Measurements from ENCODE around the gene STT3B. TPM values are rescaled to one million over a fixed set of nuclear protein-coding genes. Genes with fewer than 3 reads are reported as not detected.
A peak's percentile ranks its signal among the peaks of the same experiment; 100 is the strongest.

The STT3B gene
- total and polyA plus RNA-seq, 3 experiments from 2014 or later: 107 to 137 (median 116) TPM

- CTCF ChIA-PET: no interaction called here
- Histone ChIP-seq H3K27ac (ENCODE audit: low read depth, low read length) (no peak overlapping the region), H3K4me1 (ENCODE audit: insufficient read depth, low read length) (peaks cover 81% of the 10 kb centered on the region), H3K36me3 (ENCODE audit: insufficient read depth, low read length) (no peaks in the 10 kb centered on the region), H3K9me3 (ENCODE audit: low read length) (no peaks in the 10 kb centered on the region), H3K4me3 (ENCODE audit: low read length) (no peak overlapping the region), H3K27me3 (ENCODE audit: insufficient read depth, low read length, poor library complexity, severe bottlenecking) (no peaks in the 10 kb centered on the region)
- Mint-ChIP-seq H3K4me3 (peak overlapping the region in 1 of 7 donors; percentile 6), H3K27ac (no peak overlapping the region), H3K4me1 (peaks cover 41 to 52% (median 47%) of the 10 kb centered on the region in 3 donors), H3K36me3 (no peaks in the 10 kb centered on the region), H3K9me3 (no peaks in the 10 kb centered on the region), H3K27me3 (peaks cover 0 to 1% of the 10 kb centered on the region in 2 donors)
- POLR2A ChIA-PET: no interaction called here
- no peak for DNase-seq
Measured at GRCh38 chr3:31571325-31571724, 38.6 kb downstream of the STT3B start.

- Mint-ChIP-seq H3K27ac (no peak overlapping the region), H3K4me1 (peaks cover 34 to 41% (median 36%) of the 10 kb centered on the region in 3 donors), H3K36me3 (peaks cover 0 to 5% (median 1%) of the 10 kb centered on the region in 3 donors), H3K9me3 (no peaks in the 10 kb centered on the region), H3K4me3 (peak overlapping the region in 1 of 7 donors; percentile 42), H3K27me3 (peaks cover 0 to 1% of the 10 kb centered on the region in 2 donors)
- CTCF ChIA-PET: interaction anchor here (1.5 kb wide), 1 partner anchor 22 kb away, joined by 4 read pairs; no protein-coding TSS in a partner anchor
- Histone ChIP-seq H3K27ac (ENCODE audit: low read depth, low read length) (no peak overlapping the region), H3K4me3 (ENCODE audit: low read length) (no peak overlapping the region), H3K9me3 (ENCODE audit: low read length) (no peaks in the 10 kb centered on the region), H3K36me3 (ENCODE audit: insufficient read depth, low read length) (peaks cover under 1% of the 10 kb centered on the region), H3K4me1 (ENCODE audit: insufficient read depth, low read length) (peaks cover 73% of the 10 kb centered on the region), H3K27me3 (ENCODE audit: insufficient read depth, low read length, poor library complexity, severe bottlenecking) (no peaks in the 10 kb centered on the region)
- POLR2A ChIA-PET: no interaction called here
- DNase-seq: no peak
Measured at GRCh38 chr3:31572236-31573004, 39.7 kb downstream of the STT3B start.

- H3K27ac Mint-ChIP-seq: no peak overlapping the region
- H3K9me3 ChIP-seq (ENCODE audit: low read length): no peaks in the 10 kb centered on the region
- DNase-seq: no peak
- peaks cover 31 to 37% (median 34%) of the 10 kb centered on the region in 3 donors for H3K4me1 Mint-ChIP-seq
- no peaks in the 10 kb centered on the region for H3K27me3 ChIP-seq (ENCODE audit: insufficient read depth, low read length, poor library complexity, severe bottlenecking)
- H3K36me3 ChIP-seq (ENCODE audit: insufficient read depth, low read length): peaks cover 8% of the 10 kb centered on the region
- POLR2A ChIA-PET: no interaction called here
- H3K4me3 Mint-ChIP-seq: no peak overlapping the region
- H3K4me3 ChIP-seq (ENCODE audit: low read length): no peak overlapping the region
- CTCF ChIA-PET: interaction anchor here (1.5 kb wide), 1 partner anchor 23 kb away, joined by 4 read pairs; no protein-coding TSS in a partner anchor
- no peak overlapping the region for H3K27ac ChIP-seq (ENCODE audit: low read depth, low read length)
- H3K9me3 Mint-ChIP-seq: no peaks in the 10 kb centered on the region
- peaks cover 0 to 1% of the 10 kb centered on the region in 2 donors for H3K27me3 Mint-ChIP-seq
- peaks cover 0 to 13% (median 3%) of the 10 kb centered on the region in 3 donors for H3K36me3 Mint-ChIP-seq
- H3K4me1 ChIP-seq (ENCODE audit: insufficient read depth, low read length): peaks cover 74% of the 10 kb centered on the region
Measured at GRCh38 chr3:31573036-31573779, 40.5 kb downstream of the STT3B start.

- Mint-ChIP-seq H3K4me3 (peak overlapping the region in 6 of 7 donors; percentile 1 to 76 (median 14)), H3K9me3 (no peaks in the 10 kb centered on the region), H3K4me1 (peaks cover 12 to 34% (median 13%) of the 10 kb centered on the region in 3 donors), H3K27me3 (no peaks in the 10 kb centered on the region), H3K36me3 (peaks cover 0 to 29% (median 10%) of the 10 kb centered on the region in 3 donors), H3K27ac (peak overlapping the region in 4 of 8 donors; percentile 10 to 43 (median 27))
- no peaks in the 10 kb centered on the region for H3K9me3 ChIP-seq (ENCODE audit: low read length)
- DNase-seq: peak in 1 of 5 donors; percentile 7
- POLR2A ChIA-PET: no interaction called here
- H3K27me3 ChIP-seq (ENCODE audit: insufficient read depth, low read length, poor library complexity, severe bottlenecking): no peaks in the 10 kb centered on the region
- H3K4me1 ChIP-seq (ENCODE audit: insufficient read depth, low read length): peaks cover 64% of the 10 kb centered on the region
- no peak overlapping the region for H3K4me3 ChIP-seq (ENCODE audit: low read length)
- H3K36me3 ChIP-seq (ENCODE audit: insufficient read depth, low read length): peaks cover 13% of the 10 kb centered on the region
- H3K27ac ChIP-seq (ENCODE audit: low read depth, low read length): no peak overlapping the region
- CTCF ChIA-PET: no interaction called here
Measured at GRCh38 chr3:31575448-31575847, 42.7 kb downstream of the STT3B start.

GRCh38 chr3:31576521-31576920 is 43.8 kb downstream of the STT3B start:
- DNase-seq: no peak
- POLR2A ChIA-PET: no interaction called here
- Histone ChIP-seq H3K27me3 (ENCODE audit: insufficient read depth, low read length, poor library complexity, severe bottlenecking) (no peaks in the 10 kb centered on the region), H3K36me3 (ENCODE audit: insufficient read depth, low read length) (peaks cover 13% of the 10 kb centered on the region), H3K4me1 (ENCODE audit: insufficient read depth, low read length) (peaks cover 54% of the 10 kb centered on the region), H3K4me3 (ENCODE audit: low read length) (no peak overlapping the region), H3K27ac (ENCODE audit: low read depth, low read length) (no peak overlapping the region), H3K9me3 (ENCODE audit: low read length) (no peaks in the 10 kb centered on the region)
- Mint-ChIP-seq H3K4me1 (peaks cover 1 to 30% (median 11%) of the 10 kb centered on the region in 3 donors), H3K9me3 (no peaks in the 10 kb centered on the region), H3K36me3 (peaks cover under 1 to 36% (median 11%) of the 10 kb centered on the region in 3 donors), H3K27ac (peak overlapping the region in 2 of 8 donors; percentile 28 to 33), H3K4me3 (peak overlapping the region in 1 of 7 donors; percentile 24), H3K27me3 (no peaks in the 10 kb centered on the region)
- CTCF ChIA-PET: no interaction called here

GRCh38 chr3:31577232-31577631 is 44.5 kb downstream of the STT3B start:
- Histone ChIP-seq H3K4me1 (ENCODE audit: insufficient read depth, low read length) (peaks cover 51% of the 10 kb centered on the region), H3K27me3 (ENCODE audit: insufficient read depth, low read length, poor library complexity, severe bottlenecking) (no peaks in the 10 kb centered on the region), H3K4me3 (ENCODE audit: low read length) (no peak overlapping the region), H3K36me3 (ENCODE audit: insufficient read depth, low read length) (peaks cover 13% of the 10 kb centered on the region), H3K27ac (ENCODE audit: low read depth, low read length) (no peak overlapping the region), H3K9me3 (ENCODE audit: low read length) (no peaks in the 10 kb centered on the region)
- H3K27ac Mint-ChIP-seq: peak overlapping the region in 2 of 8 donors; percentile 3 to 13
- no peak overlapping the region for H3K4me3 Mint-ChIP-seq
- H3K27me3 Mint-ChIP-seq: no peaks in the 10 kb centered on the region
- ChIA-PET CTCF (no interaction called here), POLR2A (no interaction called here)
- peaks cover 6 to 41% (median 15%) of the 10 kb centered on the region in 3 donors for H3K36me3 Mint-ChIP-seq
- no peaks in the 10 kb centered on the region for H3K9me3 Mint-ChIP-seq
- DNase-seq: no peak
- H3K4me1 Mint-ChIP-seq: peaks cover 0 to 36% (median 15%) of the 10 kb centered on the region in 3 donors

DNA sequence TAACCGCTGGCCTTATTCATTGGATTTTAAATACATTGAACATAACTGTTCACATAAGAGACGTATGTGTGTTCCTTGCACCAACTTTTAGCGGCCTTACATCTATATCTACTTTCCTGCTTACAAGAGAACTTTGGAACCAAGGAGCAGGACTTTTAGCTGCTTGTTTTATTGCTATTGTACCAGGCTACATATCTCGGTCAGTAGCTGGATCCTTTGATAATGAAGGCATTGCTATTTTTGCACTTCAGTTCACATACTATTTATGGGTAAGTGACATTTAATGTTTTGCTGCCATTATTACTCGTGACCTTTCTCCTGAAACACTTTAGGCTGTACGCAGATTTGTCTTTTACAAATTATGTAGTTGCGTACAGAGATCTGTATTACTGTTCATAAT is 47.1 kb downstream of the STT3B start:
- Mint-ChIP-seq H3K36me3 (peaks cover 11 to 62% (median 26%) of the 10 kb centered on the region in 3 donors), H3K27me3 (no peaks in the 10 kb centered on the region), H3K4me3 (no peak overlapping the region), H3K9me3 (no peaks in the 10 kb centered on the region), H3K27ac (no peak overlapping the region), H3K4me1 (peaks cover 3 to 56% (median 36%) of the 10 kb centered on the region in 3 donors)
- Histone ChIP-seq H3K27ac (ENCODE audit: low read depth, low read length) (no peak overlapping the region), H3K27me3 (ENCODE audit: insufficient read depth, low read length, poor library complexity, severe bottlenecking) (no peaks in the 10 kb centered on the region), H3K36me3 (ENCODE audit: insufficient read depth, low read length) (peaks cover 13% of the 10 kb centered on the region), H3K9me3 (ENCODE audit: low read length) (no peaks in the 10 kb centered on the region), H3K4me3 (ENCODE audit: low read length) (no peak overlapping the region), H3K4me1 (ENCODE audit: insufficient read depth, low read length) (peaks cover 32% of the 10 kb centered on the region)
- ChIA-PET CTCF (no interaction called here), POLR2A (no interaction called here)
- DNase-seq: no peak

GRCh38 chr3:31580645-31581044 is 47.9 kb downstream of the STT3B start:
- no peaks in the 10 kb centered on the region for H3K27me3 Mint-ChIP-seq
- POLR2A ChIA-PET: no interaction called here
- H3K36me3 Mint-ChIP-seq: peaks cover 17 to 69% (median 29%) of the 10 kb centered on the region in 3 donors
- H3K27me3 ChIP-seq (ENCODE audit: insufficient read depth, low read length, poor library complexity, severe bottlenecking): no peaks in the 10 kb centered on the region
- peaks cover 11 to 59% (median 43%) of the 10 kb centered on the region in 3 donors for H3K4me1 Mint-ChIP-seq
- H3K4me3 Mint-ChIP-seq: peak overlapping the region in 1 of 7 donors; percentile 6
- peak overlapping the region in 1 of 8 donors; percentile 27 for H3K27ac Mint-ChIP-seq
- H3K4me1 ChIP-seq (ENCODE audit: insufficient read depth, low read length): peaks cover 24% of the 10 kb centered on the region
- H3K36me3 ChIP-seq (ENCODE audit: insufficient read depth, low read length): peaks cover 13% of the 10 kb centered on the region
- H3K9me3 ChIP-seq (ENCODE audit: low read length): no peaks in the 10 kb centered on the region
- no peak overlapping the region for H3K27ac ChIP-seq (ENCODE audit: low read depth, low read length)
- CTCF ChIA-PET: no interaction called here
- no peak overlapping the region for H3K4me3 ChIP-seq (ENCODE audit: low read length)
- DNase-seq: no peak
- H3K9me3 Mint-ChIP-seq: no peaks in the 10 kb centered on the region
